ENCODE results near the gene FBXO48.

DNA sequence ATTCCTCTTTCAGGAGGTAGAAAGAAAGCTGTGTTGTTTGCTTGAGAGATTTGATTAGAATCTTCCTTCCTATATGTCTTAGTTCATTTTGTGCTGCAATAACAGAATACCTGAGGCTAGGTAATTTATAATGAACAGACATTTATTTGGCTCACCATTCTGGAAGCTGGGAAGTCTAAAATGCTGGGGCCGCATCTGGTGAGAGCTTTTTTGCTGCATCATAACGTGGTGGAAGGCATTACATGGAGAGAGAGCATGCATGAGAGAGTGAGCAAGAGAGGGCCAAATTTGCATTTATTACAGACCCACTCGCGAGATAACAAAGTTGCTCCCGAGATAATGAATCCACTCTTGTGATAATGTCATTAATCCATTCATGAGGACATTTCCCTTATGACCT is 34.7 kb upstream of the FBXO48 start:
- no peak for TF ChIP-seq CTCF (IDR thresholded peaks at IDR 0.05; ENCODE audit: low read length)
- TF ChIP-seq EZH2 (IDR thresholded peaks at IDR 0.05; ENCODE audit: borderline replicate concordance, low read length), result no peak
